GM18870 (cell line): ENCODE measurements around the gene TVP23C.

ENCODE experiments used
- ATAC-seq: cut with Tn5 transposase; IDR thresholded peaks from one replicate; pipeline ENCODE4 v1.9.1; 2021; ENCODE audit warnings: moderate library complexity; ENCODE audit not compliant: unreplicated experiment

Gene TVP23C

GRCh38 chr17:15496735-15497670 is 66.3 kb downstream of the TVP23C start:
- no peak for ATAC-seq

GRCh38 chr17:15494821-15495220 is 68.5 kb downstream of the TVP23C start:
- no peak for ATAC-seq

- no peak for ATAC-seq
Measured at GRCh38 chr17:15493693-15494035, 69.6 kb downstream of the TVP23C start.

- ATAC-seq = no peak
Measured at GRCh38 chr17:15492791-15493692, 70.2 kb downstream of the TVP23C start.

GRCh38 chr17:15492186-15492585 is 71.1 kb downstream of the TVP23C start:
- no peak for ATAC-seq

GRCh38 chr17:15490634-15491261 is 72.5 kb downstream of the TVP23C start:
- ATAC-seq = no peak

- no peak for ATAC-seq
Measured at GRCh38 chr17:15488557-15488956, 74.7 kb downstream of the TVP23C start.

GRCh38 chr17:15485045-15485444 is 78.2 kb downstream of the TVP23C start:
- ATAC-seq = no peak

GRCh38 chr17:15483431-15483830 is 79.9 kb downstream of the TVP23C start:
- no peak for ATAC-seq

- ATAC-seq = no peak
Measured at GRCh38 chr17:15482476-15482875, 80.8 kb downstream of the TVP23C start.

GRCh38 chr17:15481481-15481880 is 81.8 kb downstream of the TVP23C start:
- ATAC-seq = no peak

- ATAC-seq = no peak
Measured at GRCh38 chr17:15480204-15480603, 83.1 kb downstream of the TVP23C start.

GRCh38 chr17:15479703-15480102 is 83.6 kb downstream of the TVP23C start:
- ATAC-seq = no peak

GRCh38 chr17:15478845-15479244 is 84.4 kb downstream of the TVP23C start:
- ATAC-seq = no peak

- no peak for ATAC-seq
Measured at GRCh38 chr17:15475631-15476354, 87.5 kb downstream of the TVP23C start.

- no peak for ATAC-seq
Measured at GRCh38 chr17:15472891-15473290, 90.4 kb downstream of the TVP23C start.

GRCh38 chr17:15470536-15470935 is 92.7 kb downstream of the TVP23C start:
- ATAC-seq = no peak

- ATAC-seq = no peak
Measured at GRCh38 chr17:15469260-15469659, 94.0 kb downstream of the TVP23C start.

- no peak for ATAC-seq
Measured at GRCh38 chr17:15468126-15468525, 95.2 kb downstream of the TVP23C start.

- ATAC-seq = no peak
Measured at GRCh38 chr17:15467592-15467991, 95.7 kb downstream of the TVP23C start, which contains the start of gene CDRT4. TSS of gene CDRT4 (minus strand) at chr17:15467621. CDS start at chr17:15440238, 27,383 bp downstream.

GRCh38 chr17:15466131-15466530 is 97.2 kb downstream of the TVP23C start:
- no peak for ATAC-seq
